ENCODE measurements around the gene SNX14.
A peak's percentile ranks its signal among the peaks of the same experiment; 100 is the strongest.
"Not testable (repeated sequence)": the region's sequence is repeated elsewhere in the genome, so short reads cannot be mapped to it uniquely, and the experiment has no call there.

The SNX14 gene

GRCh38 chr6:85552652-85553051, 41.0 kb downstream of the SNX14 start:
- no peak overlapping the region for H3K4me3 Mint-ChIP-seq
- TF ChIP-seq CTCF (IDR thresholded peaks at IDR 0.05; ENCODE audit: unreplicated experiment in 3 of 3) = no peak
- no peaks in the 10 kb centered on the region for H3K4me1 Mint-ChIP-seq
- no peaks in the 10 kb centered on the region for H3K9me3 Mint-ChIP-seq
- H3K36me3 Mint-ChIP-seq (ENCODE audit: low read depth) = peaks cover 37% of the 10 kb centered on the region
- H3K27ac Mint-ChIP-seq = no peak overlapping the region
- no peaks in the 10 kb centered on the region for H3K27me3 Mint-ChIP-seq (ENCODE audit: low read depth)

- no peaks in the 10 kb centered on the region for H3K9me3 Mint-ChIP-seq
- H3K27ac Mint-ChIP-seq = no peak overlapping the region
- H3K4me1 Mint-ChIP-seq = no peaks in the 10 kb centered on the region
- H3K4me3 Mint-ChIP-seq = no peak overlapping the region
- peaks cover 46% of the 10 kb centered on the region for H3K36me3 Mint-ChIP-seq (ENCODE audit: low read depth)
- H3K27me3 Mint-ChIP-seq (ENCODE audit: low read depth) = no peaks in the 10 kb centered on the region
- no peak for TF ChIP-seq CTCF (IDR thresholded peaks at IDR 0.05; ENCODE audit: unreplicated experiment in 3 of 3)
Measured at GRCh38 chr6:85551264-85551663, 42.4 kb downstream of the SNX14 start.

- no peaks in the 10 kb centered on the region for H3K4me1 Mint-ChIP-seq
- no peak overlapping the region for H3K4me3 Mint-ChIP-seq
- TF ChIP-seq CTCF (IDR thresholded peaks at IDR 0.05; ENCODE audit: unreplicated experiment in 3 of 3) = no peak
- H3K36me3 Mint-ChIP-seq (ENCODE audit: low read depth) = peaks cover 42% of the 10 kb centered on the region
- no peak overlapping the region for H3K27ac Mint-ChIP-seq
- H3K27me3 Mint-ChIP-seq (ENCODE audit: low read depth) = no peaks in the 10 kb centered on the region
- no peaks in the 10 kb centered on the region for H3K9me3 Mint-ChIP-seq
Measured at GRCh38 chr6:85547719-85548118, 45.9 kb downstream of the SNX14 start.

GRCh38 chr6:85544776-85545175, 48.9 kb downstream of the SNX14 start:
- TF ChIP-seq CTCF (IDR thresholded peaks at IDR 0.05; ENCODE audit: unreplicated experiment in 3 of 3) = no peak
- Mint-ChIP-seq H3K27me3 (ENCODE audit: low read depth) (no peaks in the 10 kb centered on the region), H3K4me3 (no peak overlapping the region), H3K9me3 (no peaks in the 10 kb centered on the region), H3K36me3 (ENCODE audit: low read depth) (peaks cover 31% of the 10 kb centered on the region), H3K27ac (no peak overlapping the region), H3K4me1 (no peaks in the 10 kb centered on the region)

GRCh38 chr6:85537055-85537494, 56.6 kb downstream of the SNX14 start:
- TF ChIP-seq CTCF (IDR thresholded peaks at IDR 0.05; ENCODE audit: unreplicated experiment in 3 of 3) = peak; percentile 45 to 72 (median 50)
- no peak overlapping the region for H3K27ac Mint-ChIP-seq
- peaks cover 15% of the 10 kb centered on the region for H3K36me3 Mint-ChIP-seq (ENCODE audit: low read depth)
- no peaks in the 10 kb centered on the region for H3K4me1 Mint-ChIP-seq
- H3K4me3 Mint-ChIP-seq = no peak overlapping the region
- H3K27me3 Mint-ChIP-seq (ENCODE audit: low read depth) = no peaks in the 10 kb centered on the region
- H3K9me3 Mint-ChIP-seq = no peaks in the 10 kb centered on the region

GRCh38 chr6:85524281-85524680, 69.4 kb downstream of the SNX14 start:
- H3K4me3 Mint-ChIP-seq; H3K4me1 Mint-ChIP-seq; H3K9me3 Mint-ChIP-seq; H3K27ac Mint-ChIP-seq; H3K27me3 Mint-ChIP-seq (ENCODE audit: low read depth): not testable (repeated sequence)
- H3K36me3 Mint-ChIP-seq (ENCODE audit: low read depth) = peaks cover 53% of the 10 kb centered on the region

All from nephron (organoid).